Brain microvascular endothelial cell (primary cell): ENCODE data around the gene RSAD1.
A peak's percentile ranks its signal among the peaks of the same experiment; 100 is the strongest.

Source experiments
- DNase-seq: peaks from one replicate; pipeline ENCODE4 v3.0.0-alpha.2; 2020
- H3K27ac ChIP-seq: fragments of 250-450 bp; sonication (Bioruptor Pico); 2 replicates; pipeline ENCODE4 v1.5.1; 2020; ENCODE audit warnings: mild to moderate bottlenecking, moderate library complexity
- H3K27me3 ChIP-seq: fragments of 250-450 bp; sonication (Bioruptor Pico); replicated peaks from 2 replicates; pipeline ENCODE4 v1.5.1; 2020; ENCODE audit warnings: mild to moderate bottlenecking
- H3K36me3 ChIP-seq: fragments of 250-450 bp; sonication (Bioruptor Pico); replicated peaks from 2 replicates; pipeline ENCODE4 v1.5.1; 2020; ENCODE audit warnings: mild to moderate bottlenecking
- H3K4me3 ChIP-seq: 2 replicates; pipeline ENCODE4 v1.5.1; 2011; ENCODE audit warnings: low read depth, mild to moderate bottlenecking, control low read depth, low read length, moderate library complexity
- CTCF ChIP-seq: IDR thresholded peaks from 2 replicates; pipeline ENCODE4 v1.5.1; 2011; ENCODE audit warnings: low read depth, mild to moderate bottlenecking, moderate library complexity, low read length, control low read depth, inconsistent platforms; ENCODE audit errors: missing control alignments
- in situ Hi-C: cut with HindIII; loops from 2 replicates; pipeline ENCODE4 v1.10.0; 2017; ENCODE audit warnings: low sequenced_read_pairs, low pct_ligation_motif_present

RSAD1 gene

GRCh38 chr17:50476545-50477315, 1.9 kb upstream of the RSAD1 start:
- H3K4me3 ChIP-seq: no peak overlapping the region
- in situ Hi-C loops: no loop called here
- no peak for TF ChIP-seq CTCF
- peaks cover 3% of the 10 kb centered on the region for H3K27me3 ChIP-seq
- H3K27ac ChIP-seq: no peak overlapping the region
- peaks cover 2% of the 10 kb centered on the region for H3K36me3 ChIP-seq
- DNase-seq: no peak

DNA sequence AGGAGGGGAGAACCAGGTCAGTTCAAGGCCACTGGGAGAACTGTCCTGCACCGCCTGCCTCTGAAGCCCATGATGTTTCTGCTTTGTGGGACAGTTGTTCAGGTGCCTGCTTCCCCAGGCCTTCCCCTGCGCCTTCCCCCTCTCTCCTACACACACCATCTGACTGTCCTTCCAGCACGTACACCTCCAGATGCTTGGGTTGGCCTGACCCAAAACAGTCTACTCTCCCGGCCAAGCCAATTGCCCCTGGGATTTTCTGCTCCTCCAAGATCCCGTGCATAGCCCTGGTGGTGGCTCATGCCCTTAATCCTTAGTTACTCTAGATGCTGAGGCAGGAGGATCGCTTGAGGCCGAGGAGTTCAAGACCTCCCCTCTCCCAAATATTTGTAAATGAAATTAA, 684 bp upstream of the RSAD1 start:
- Histone ChIP-seq H3K27ac (no peak overlapping the region), H3K4me3 (peak overlapping the region; percentile 80), H3K27me3 (peaks cover 3% of the 10 kb centered on the region), H3K36me3 (peaks cover 2% of the 10 kb centered on the region)
- in situ Hi-C loops: no loop called here
- DNase-seq: no peak
- no peak for TF ChIP-seq CTCF

- DNase-seq: peak; percentile 68
- in situ Hi-C loops: no loop called here
- TF ChIP-seq CTCF: peak; percentile 74
- Histone ChIP-seq H3K27ac (no peak overlapping the region), H3K36me3 (peaks cover 17% of the 10 kb centered on the region), H3K4me3 (peak overlapping the region; percentile 80), H3K27me3 (peaks cover 3% of the 10 kb centered on the region)
Measured at GRCh38 chr17:50479522-50480141, 972 bp downstream of the RSAD1 start.

GRCh38 chr17:50480142-50480764, 1.6 kb downstream of the RSAD1 start:
- Histone ChIP-seq H3K27me3 (peaks cover 3% of the 10 kb centered on the region), H3K36me3 (peaks cover 20% of the 10 kb centered on the region), H3K27ac (no peak overlapping the region), H3K4me3 (no peak overlapping the region)
- no peak for TF ChIP-seq CTCF
- no peak for DNase-seq
- in situ Hi-C loops: no loop called here

GRCh38 chr17:50480854-50481490, 2.3 kb downstream of the RSAD1 start:
- in situ Hi-C loops: no loop called here
- peaks cover 20% of the 10 kb centered on the region for H3K36me3 ChIP-seq
- H3K4me3 ChIP-seq: no peak overlapping the region
- TF ChIP-seq CTCF: no peak
- no peak overlapping the region for H3K27ac ChIP-seq
- peaks cover 3% of the 10 kb centered on the region for H3K27me3 ChIP-seq
- no peak for DNase-seq
